Coronary artery (tissue), 2 donors: ENCODE data around the gene RAD23A.
"Not testable (repeated sequence)": the region's sequence is repeated elsewhere in the genome, so short reads cannot be mapped to it uniquely, and the experiment has no call there.

ENCODE experiments used
- DNase-seq: peaks from one replicate; pipeline ENCODE4 v3.0.0-alpha.2; 2017; ENCODE audit warnings: low spot score
- H3K27ac ChIP-seq, 2 donors: fragments of 200-600 bp; sonication (generic); one replicate each; pipeline ENCODE4 v1.5.1; 2016 to 2019
- H3K4me3 ChIP-seq: fragments of 200-600 bp; sonication (generic); 2 replicates; pipeline ENCODE4 v1.5.1; 2016; ENCODE audit warnings: mild to moderate bottlenecking, moderate library complexity
- TF ChIP-seq, protein P1 (sequence below): fragments of 200-600 bp; sonication (generic); IDR thresholded peaks from one replicate; pipeline ENCODE4 v1.5.1; 2019; ENCODE audit warnings: antibody characterized with exemption

Gene RAD23A

DNA sequence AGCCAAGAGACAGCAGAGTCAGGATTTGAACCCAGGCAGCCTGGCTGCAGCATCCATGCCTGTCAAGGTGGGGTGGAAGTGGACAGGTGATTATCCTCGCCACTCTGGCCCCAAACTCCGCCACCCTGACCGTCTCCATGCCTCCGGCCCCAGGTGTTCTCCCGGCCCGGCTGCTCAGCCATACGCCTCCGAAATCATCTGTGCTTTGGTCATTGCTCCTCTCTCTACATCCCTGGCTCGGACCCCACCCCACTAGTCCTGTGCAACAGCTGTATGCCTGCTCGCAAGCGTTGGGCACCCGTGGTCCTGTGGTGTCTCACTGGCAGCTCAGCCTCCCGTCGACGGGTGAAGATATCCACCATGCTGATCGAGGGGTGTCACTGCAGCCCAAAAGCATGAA is 27.6 kb downstream of the RAD23A start:
- no peak overlapping the region for H3K27ac ChIP-seq
- TF ChIP-seq, protein P1, sequence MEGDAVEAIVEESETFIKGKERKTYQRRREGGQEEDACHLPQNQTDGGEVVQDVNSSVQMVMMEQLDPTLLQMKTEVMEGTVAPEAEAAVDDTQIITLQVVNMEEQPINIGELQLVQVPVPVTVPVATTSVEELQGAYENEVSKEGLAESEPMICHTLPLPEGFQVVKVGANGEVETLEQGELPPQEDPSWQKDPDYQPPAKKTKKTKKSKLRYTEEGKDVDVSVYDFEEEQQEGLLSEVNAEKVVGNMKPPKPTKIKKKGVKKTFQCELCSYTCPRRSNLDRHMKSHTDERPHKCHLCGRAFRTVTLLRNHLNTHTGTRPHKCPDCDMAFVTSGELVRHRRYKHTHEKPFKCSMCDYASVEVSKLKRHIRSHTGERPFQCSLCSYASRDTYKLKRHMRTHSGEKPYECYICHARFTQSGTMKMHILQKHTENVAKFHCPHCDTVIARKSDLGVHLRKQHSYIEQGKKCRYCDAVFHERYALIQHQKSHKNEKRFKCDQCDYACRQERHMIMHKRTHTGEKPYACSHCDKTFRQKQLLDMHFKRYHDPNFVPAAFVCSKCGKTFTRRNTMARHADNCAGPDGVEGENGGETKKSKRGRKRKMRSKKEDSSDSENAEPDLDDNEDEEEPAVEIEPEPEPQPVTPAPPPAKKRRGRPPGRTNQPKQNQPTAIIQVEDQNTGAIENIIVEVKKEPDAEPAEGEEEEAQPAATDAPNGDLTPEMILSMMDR: no peak
- DNase-seq: no peak
- H3K4me3 ChIP-seq: no peak overlapping the region

DNA sequence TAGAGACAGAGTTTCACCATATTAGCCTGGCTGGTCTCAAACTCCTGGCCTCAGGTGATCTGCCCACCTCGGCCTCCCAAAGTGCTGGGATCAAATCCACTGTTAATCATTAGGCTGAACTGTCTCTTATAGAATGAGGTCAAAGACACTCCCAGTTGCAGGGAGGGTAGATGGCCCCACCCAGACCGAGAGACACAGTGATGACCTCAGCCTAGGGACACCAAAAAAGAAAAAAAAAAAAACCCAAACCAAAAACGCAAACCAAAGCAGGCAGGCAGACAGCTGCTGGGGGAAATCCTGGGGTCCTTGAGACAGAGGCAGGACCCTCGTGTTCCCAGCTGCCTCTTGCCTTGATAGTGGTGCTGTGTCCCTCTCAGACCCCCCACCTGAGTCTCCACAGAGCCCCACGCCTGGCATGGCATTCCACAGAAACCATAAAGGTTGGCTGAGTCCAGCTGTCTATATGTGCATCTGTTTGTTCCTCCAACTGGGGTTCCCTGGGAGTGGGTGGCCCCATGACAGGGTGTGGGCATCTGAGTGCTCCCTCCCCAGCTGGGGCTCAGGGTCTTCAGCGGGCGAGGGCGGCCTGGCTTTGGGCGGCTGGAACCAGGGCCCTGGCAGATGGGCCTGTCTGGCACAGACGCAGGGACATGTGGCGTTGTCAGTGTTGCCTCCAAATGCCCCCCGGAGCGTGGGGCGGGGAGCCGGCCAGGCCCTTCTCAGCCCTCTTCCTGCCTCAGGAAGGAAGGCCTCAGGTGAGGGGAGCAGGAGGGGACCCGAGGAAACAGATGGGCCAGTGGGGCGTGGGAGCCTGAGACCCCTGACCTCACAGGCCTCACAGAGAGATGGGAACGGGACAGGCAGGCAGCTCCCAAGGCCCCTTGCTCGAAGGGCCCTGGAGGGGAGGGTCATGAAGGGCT is 28.9 kb downstream of the RAD23A start:
- no peak for DNase-seq
- Histone ChIP-seq H3K4me3 (no peak overlapping the region), H3K27ac (no peak overlapping the region)
- TF ChIP-seq, protein P1: no peak

DNA sequence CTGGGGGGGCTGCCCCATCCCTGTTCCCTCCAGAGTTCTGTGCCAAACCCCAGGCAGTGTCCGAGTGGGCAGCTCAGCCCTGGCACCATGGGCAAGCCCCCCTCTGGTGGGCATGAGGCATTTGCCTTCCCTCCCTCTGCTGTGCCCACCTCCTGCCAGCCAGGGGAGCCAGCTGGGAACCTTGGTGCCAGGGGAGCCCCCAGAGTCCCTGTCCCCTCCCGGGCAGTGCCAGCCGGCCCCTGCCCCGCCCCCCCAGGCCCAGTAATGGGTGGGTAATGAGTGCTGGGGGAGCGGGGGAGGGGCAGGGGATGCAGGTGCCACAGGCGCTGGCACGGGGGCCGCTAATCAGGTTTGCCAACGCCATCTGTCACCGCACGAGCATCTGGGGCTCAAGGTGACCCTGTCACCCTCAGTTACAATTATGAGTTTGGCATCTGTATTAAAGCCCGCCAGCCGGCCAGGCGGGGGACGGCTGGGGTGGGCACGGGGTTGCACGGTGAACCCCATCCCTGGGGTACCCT is 29.6 kb downstream of the RAD23A start:
- TF ChIP-seq, protein P1: no peak
- no peak overlapping the region for H3K4me3 ChIP-seq
- no peak overlapping the region for H3K27ac ChIP-seq
- no peak for DNase-seq

DNA sequence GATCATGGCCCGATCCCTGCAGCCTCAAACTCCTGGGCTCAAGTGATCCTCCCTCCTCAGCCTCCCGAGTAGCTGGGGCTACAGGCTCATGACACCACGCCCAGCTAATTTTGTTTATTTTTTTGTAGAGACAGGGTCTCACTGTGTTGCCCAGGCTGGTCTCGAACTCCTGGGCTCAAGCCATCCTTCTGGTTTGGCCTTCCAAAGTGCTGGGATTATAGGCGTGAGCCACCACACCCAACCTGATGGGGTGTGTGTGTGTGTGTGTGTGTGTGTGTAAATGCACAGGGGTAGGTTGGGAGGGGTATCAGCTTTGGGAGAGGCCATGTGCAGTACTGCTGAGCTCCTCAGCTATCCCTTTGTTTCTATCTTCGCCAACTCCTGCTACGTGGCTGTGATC is 30.4 kb downstream of the RAD23A start:
- not testable (repeated sequence) for H3K27ac ChIP-seq, DNase-seq, H3K4me3 ChIP-seq

DNA sequence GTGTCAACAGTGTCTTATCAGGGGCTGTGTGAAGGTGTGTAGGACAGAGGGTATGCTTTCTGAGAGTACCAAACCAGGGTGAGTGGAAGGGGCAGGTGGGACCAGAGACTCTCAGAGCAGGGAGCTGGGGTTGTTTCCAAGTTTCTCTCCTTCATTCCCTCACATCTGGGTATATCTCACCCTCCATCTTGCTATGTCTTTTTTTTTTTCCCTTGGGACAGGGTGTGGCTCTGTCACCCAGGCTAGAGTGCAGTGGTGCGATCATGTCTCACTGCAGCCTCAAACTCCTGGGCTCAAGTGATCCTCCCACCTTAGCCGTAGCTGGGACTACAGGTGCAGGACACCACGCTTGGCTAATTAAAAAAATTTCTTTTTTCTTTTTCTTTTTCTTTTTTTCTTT is 34.3 kb downstream of the RAD23A start:
- TF ChIP-seq, protein P1: no peak
- Histone ChIP-seq H3K4me3 (no peak overlapping the region), H3K27ac (no peak overlapping the region)
- DNase-seq: no peak

DNA sequence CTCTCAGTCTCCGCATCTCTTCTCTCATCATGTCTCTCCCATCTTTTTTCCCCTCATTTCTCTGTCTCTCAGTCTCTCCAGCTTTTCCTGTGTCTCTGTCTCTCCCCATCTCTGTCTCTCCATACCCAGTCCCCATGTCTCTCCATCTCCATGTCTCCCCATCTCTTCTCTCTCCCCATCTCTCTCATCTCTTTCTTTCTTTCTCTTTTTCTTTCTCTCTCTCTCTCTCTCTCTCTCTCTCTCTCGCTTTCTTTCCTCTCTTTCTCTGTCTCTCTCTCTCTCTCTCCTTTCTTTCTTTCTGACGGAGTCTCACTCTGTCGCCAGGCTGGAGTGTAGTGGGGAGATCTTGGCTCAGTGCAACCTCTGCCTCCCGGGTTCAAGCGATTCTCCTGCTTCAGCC is 37.0 kb downstream of the RAD23A start:
- DNase-seq: no peak
- TF ChIP-seq, protein P1: no peak
- Histone ChIP-seq H3K4me3 (no peak overlapping the region), H3K27ac (no peak overlapping the region)

DNA sequence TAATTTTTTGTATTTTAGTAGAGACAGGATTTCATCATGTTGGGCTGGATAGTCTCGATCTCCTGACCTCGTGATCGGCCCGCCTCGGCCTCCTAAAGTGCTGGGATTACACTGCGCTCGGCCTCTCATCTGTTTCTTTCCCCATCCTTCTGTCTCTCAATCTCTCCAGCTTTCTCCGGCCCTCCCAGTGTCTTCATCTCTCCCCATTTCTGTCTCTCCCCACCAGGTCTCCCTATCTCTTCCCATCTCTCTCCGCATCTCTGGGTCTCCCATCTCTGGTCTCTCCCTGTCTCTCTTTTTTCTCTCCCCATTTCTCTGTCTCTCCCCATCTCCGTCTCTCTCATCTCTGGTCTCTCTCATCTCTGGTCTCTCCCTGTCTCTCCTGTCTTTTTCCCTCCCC is 37.4 kb downstream of the RAD23A start:
- DNase-seq: no peak
- Histone ChIP-seq H3K27ac (no peak overlapping the region), H3K4me3 (peak overlapping the region; percentile 64)
- TF ChIP-seq, protein P1: no peak
